RPMI8226 (cell line): ENCODE results near the gene S100A2.

Source experiments
- DNase-seq: peaks from one replicate; pipeline ENCODE4 v3.0.0-alpha.2; 2015

S100A2 gene

GRCh38 chr1:153565529-153566374 lies at the start of gene S100A2:
TSS of gene S100A2 (minus strand) at chr1:153565844. CDS start at chr1:153563877, 1,967 bp downstream.
- DNase-seq: no peak

GRCh38 chr1:153615406-153615805 lies 49.8 kb upstream of the S100A2 start:
- no peak for DNase-seq

GRCh38 chr1:153614906-153615305 lies 49.3 kb upstream of the S100A2 start:
- no peak for DNase-seq

- no peak for DNase-seq
Measured at GRCh38 chr1:153614189-153614900, 48.7 kb upstream of the S100A2 start.

- DNase-seq: no peak
Measured at GRCh38 chr1:153613406-153613805, 47.8 kb upstream of the S100A2 start.

GRCh38 chr1:153612755-153613331 lies 47.2 kb upstream of the S100A2 start, which contains the start of gene S100A16:
TSS of gene S100A16 (minus strand) at chr1:153613137. CDS start at chr1:153608151, 4,986 bp downstream.
- DNase-seq: no peak

GRCh38 chr1:153612111-153612754 lies 46.6 kb upstream of the S100A2 start:
- no peak for DNase-seq

- DNase-seq: no peak
Measured at GRCh38 chr1:153611356-153611755, 45.7 kb upstream of the S100A2 start.

GRCh38 chr1:153610811-153611301 lies 45.2 kb upstream of the S100A2 start:
- no peak for DNase-seq

GRCh38 chr1:153610334-153610733 lies 44.7 kb upstream of the S100A2 start:
- DNase-seq: no peak

GRCh38 chr1:153609585-153609907 lies 43.9 kb upstream of the S100A2 start:
- DNase-seq: no peak

GRCh38 chr1:153608742-153609584 lies 43.3 kb upstream of the S100A2 start:
- no peak for DNase-seq

GRCh38 chr1:153608089-153608682 lies 42.5 kb upstream of the S100A2 start:
- DNase-seq: no peak

- no peak for DNase-seq
Measured at GRCh38 chr1:153607381-153607780, 41.7 kb upstream of the S100A2 start.

GRCh38 chr1:153606194-153606593 lies 40.5 kb upstream of the S100A2 start:
- DNase-seq: no peak

- DNase-seq: no peak
Measured at GRCh38 chr1:153602749-153603148, 37.1 kb upstream of the S100A2 start.

- DNase-seq: no peak
Measured at GRCh38 chr1:153599847-153600246, 34.2 kb upstream of the S100A2 start.

- DNase-seq: peak; percentile 83
Measured at GRCh38 chr1:153598309-153599172, 32.9 kb upstream of the S100A2 start.

- no peak for DNase-seq
Measured at GRCh38 chr1:153597206-153597605, 31.6 kb upstream of the S100A2 start.

- no peak for DNase-seq
Measured at GRCh38 chr1:153592748-153593147, 27.1 kb upstream of the S100A2 start.

- DNase-seq: no peak
Measured at GRCh38 chr1:153588482-153588881, 22.8 kb upstream of the S100A2 start.
